ENCODE results near the gene TTC4. TPM values are rescaled to one million over a fixed set of nuclear protein-coding genes. Genes with fewer than 3 reads are reported as not detected.

The TTC4 gene
- polyA plus RNA-seq, 1 of the 3 experiments (the other 2 are of a cell fraction), result 17.9 TPM

DNA sequence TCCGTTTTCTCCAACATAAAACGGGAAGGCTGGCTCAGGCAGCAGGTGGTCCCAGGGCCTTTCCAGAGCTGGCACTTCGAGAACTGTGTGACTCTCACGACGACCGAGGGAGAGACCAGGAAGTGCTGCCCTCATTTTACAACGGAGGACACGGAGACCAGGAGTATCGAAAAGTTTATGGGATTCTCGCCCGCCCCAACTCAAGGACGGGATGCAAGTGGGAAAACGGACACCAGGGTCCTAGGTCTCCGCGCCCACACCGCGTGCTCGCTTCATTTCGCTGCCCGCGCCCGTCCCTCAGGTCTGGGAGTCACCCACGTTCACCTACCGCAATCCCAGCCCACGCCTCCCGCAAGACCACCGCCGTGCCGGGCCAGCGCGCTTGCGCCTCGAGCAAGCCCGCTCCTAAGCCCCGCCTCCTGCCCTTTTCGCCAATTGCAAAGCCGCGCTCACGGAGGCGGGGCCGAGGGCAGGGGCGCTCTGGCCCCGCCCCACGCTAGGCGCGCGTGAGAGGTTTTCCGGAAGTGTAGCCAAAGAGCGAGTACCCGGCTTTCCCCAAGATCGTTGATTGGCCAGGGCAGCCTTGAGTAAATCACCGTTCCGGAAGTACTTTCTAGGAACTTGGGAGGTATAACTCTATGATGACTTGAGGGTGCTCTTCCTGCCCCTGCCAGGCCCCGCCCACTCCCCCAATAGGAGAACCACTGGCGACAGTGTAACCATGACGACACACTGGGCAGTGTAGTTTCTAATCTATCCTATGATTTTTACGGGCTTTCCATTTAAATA, 48.7 kb downstream of the TTC4 start, which contains the start of gene PARS2:
Gene PARS2, minus strand, starts transcription at position 391 of the 789 bp plus-strand sequence. CDS start 5,362 bp downstream, outside the sequence.
- CTCF ChIA-PET, result interaction anchor here (1.0 to 5.0 kb wide), 4 partner anchors 28 to 711 kb away, joined by 3 to 17 read pairs (median 9); partner anchors contain the start of genes ACOT11 and TCEANC2
- peak; percentile 97 for DNase-seq
- POLR2A ChIA-PET, result interaction anchor here (0.9 to 1.6 kb wide), 2 partner anchors 48 to 712 kb away, joined by 3 to 4 read pairs; partner anchors contain the start of gene TMEM59

DNA sequence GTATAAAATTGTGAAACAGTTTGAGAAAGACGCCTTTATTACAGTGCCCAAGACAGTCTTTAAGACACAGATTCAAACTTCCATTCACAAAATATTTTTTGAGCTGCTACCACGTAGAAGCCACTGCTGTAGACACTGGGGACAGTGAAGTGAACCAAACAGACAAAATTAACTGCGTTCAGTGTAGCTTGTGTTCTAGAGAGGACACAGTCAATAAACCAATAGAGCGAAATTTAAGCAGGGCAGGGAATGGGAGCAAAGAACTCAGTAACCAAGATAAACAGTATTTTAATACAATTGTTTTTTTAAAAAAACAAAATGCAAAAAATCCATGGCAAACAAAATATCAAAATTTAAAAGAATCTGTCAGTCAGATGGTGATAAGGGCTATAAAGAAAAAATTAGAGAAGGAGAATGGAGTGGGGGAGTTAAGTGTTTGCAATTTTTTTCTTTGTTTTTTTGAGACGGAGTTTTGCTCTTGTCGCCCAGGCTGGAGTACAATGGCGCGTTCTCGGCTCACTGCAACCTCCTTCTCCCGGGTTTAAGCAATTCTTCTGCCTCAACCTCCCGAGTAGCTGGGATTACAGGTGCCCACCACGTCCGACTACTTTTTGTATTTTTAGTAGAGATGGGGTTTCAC, 49.4 kb downstream of the TTC4 start:
- H3K4me2 ChIP-seq, result peak overlapping the region; percentile 72
- H3K27ac ChIP-seq (ENCODE audit: low read depth in 2 of 2, low read length in 1 of 2), result peak overlapping the region; percentile 56 to 79; a peak in 3 of 4 replicates
- 53% methylated on average over 13 of the region's 13 CpGs for WGBS (ENCODE audit: low lambda C conversion rate)
- no peaks in the 10 kb centered on the region for H4K20me1 ChIP-seq (ENCODE audit: insufficient read depth)
- peak overlapping the region; percentile 58 to 59 for H3K4me3 ChIP-seq (ENCODE audit: low read depth in 2 of 2, low read length in 1 of 2)
- no peak for DNase-seq
- ChIA-PET CTCF (interaction anchor here (0.6 to 5.0 kb wide), 4 partner anchors 14 to 217 kb away, joined by 3 to 17 read pairs (median 9); partner anchors contain the start of gene ACOT11), POLR2A (no interaction called here)
- H3K4me1 ChIP-seq (ENCODE audit: control insufficient read depth in 1 of 2, insufficient read depth in 2 of 2, low read depth in 1 of 2, low read length in 1 of 2), result peaks cover 8 to 12% of the 10 kb centered on the region in 2 experiments; a peak in 3 of 4 replicates
- H3K9me2 ChIP-seq, result no peaks in the 10 kb centered on the region
- H3F3A ChIP-seq (replicated peaks; ENCODE audit: insufficient read depth), result no peaks in the 10 kb centered on the region
- peak overlapping the region; percentile 60 for H3K9ac ChIP-seq
- H3K27me3 ChIP-seq (ENCODE audit: insufficient read depth), result no peaks in the 10 kb centered on the region
- H3K36me3 ChIP-seq (replicated peaks in 1 of 2; ENCODE audit: control insufficient read depth in 1 of 2, insufficient read depth in 2 of 2, low read length in 1 of 2), result no peaks in the 10 kb centered on the region
- peak overlapping the region; percentile 93 for H2AFZ ChIP-seq (ENCODE audit: low read depth)
- H3K9me3 ChIP-seq, result no peaks in the 10 kb centered on the region
- peaks cover 23% of the 10 kb centered on the region for H3K79me2 ChIP-seq (ENCODE audit: insufficient read depth)
- TF ChIP-seq, protein P1, sequence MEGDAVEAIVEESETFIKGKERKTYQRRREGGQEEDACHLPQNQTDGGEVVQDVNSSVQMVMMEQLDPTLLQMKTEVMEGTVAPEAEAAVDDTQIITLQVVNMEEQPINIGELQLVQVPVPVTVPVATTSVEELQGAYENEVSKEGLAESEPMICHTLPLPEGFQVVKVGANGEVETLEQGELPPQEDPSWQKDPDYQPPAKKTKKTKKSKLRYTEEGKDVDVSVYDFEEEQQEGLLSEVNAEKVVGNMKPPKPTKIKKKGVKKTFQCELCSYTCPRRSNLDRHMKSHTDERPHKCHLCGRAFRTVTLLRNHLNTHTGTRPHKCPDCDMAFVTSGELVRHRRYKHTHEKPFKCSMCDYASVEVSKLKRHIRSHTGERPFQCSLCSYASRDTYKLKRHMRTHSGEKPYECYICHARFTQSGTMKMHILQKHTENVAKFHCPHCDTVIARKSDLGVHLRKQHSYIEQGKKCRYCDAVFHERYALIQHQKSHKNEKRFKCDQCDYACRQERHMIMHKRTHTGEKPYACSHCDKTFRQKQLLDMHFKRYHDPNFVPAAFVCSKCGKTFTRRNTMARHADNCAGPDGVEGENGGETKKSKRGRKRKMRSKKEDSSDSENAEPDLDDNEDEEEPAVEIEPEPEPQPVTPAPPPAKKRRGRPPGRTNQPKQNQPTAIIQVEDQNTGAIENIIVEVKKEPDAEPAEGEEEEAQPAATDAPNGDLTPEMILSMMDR (IDR thresholded peaks at IDR 0.05), result no peak
- TF ChIP-seq SIN3A (IDR thresholded peaks at IDR 0.05; ENCODE audit: borderline replicate concordance, low read depth, low read length) (no peak), NFIC (IDR thresholded peaks at IDR 0.05; ENCODE audit: borderline replicate concordance) (no peak), EP300 (IDR thresholded peaks at IDR 0.05; ENCODE audit: borderline replicate concordance in 1 of 2, low read depth in 1 of 2, low read length in 1 of 2) (no peak), NRF1 (IDR thresholded peaks at IDR 0.05; ENCODE audit: low read depth, low read length) (no peak), RAD21 (IDR thresholded peaks at IDR 0.05; ENCODE audit: low read length) (no peak; the same call in 1 of the 2 replicates)
- TF ChIP-seq, protein P2, sequence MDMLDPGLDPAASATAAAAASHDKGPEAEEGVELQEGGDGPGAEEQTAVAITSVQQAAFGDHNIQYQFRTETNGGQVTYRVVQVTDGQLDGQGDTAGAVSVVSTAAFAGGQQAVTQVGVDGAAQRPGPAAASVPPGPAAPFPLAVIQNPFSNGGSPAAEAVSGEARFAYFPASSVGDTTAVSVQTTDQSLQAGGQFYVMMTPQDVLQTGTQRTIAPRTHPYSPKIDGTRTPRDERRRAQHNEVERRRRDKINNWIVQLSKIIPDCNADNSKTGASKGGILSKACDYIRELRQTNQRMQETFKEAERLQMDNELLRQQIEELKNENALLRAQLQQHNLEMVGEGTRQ (IDR thresholded peaks at IDR 0.05; ENCODE audit: borderline replicate concordance, low read depth, low read length), result no peak
- TF ChIP-seq, protein P3, sequence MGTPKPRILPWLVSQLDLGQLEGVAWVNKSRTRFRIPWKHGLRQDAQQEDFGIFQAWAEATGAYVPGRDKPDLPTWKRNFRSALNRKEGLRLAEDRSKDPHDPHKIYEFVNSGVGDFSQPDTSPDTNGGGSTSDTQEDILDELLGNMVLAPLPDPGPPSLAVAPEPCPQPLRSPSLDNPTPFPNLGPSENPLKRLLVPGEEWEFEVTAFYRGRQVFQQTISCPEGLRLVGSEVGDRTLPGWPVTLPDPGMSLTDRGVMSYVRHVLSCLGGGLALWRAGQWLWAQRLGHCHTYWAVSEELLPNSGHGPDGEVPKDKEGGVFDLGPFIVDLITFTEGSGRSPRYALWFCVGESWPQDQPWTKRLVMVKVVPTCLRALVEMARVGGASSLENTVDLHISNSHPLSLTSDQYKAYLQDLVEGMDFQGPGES (IDR thresholded peaks at IDR 0.05; ENCODE audit: low read depth, low read length), result no peak

More for the DNA sequence above, 48.7 kb downstream of the TTC4 start, which contains the start of gene PARS2:
- WGBS (ENCODE audit: low lambda C conversion rate), result 0% methylated on average over 11 of the region's 57 CpGs
- TF ChIP-seq SIN3A (IDR thresholded peaks at IDR 0.05; ENCODE audit: borderline replicate concordance, low read depth, low read length) (peak; percentile 4; the same call in 1 of the 2 replicates), EP300 (IDR thresholded peaks at IDR 0.05; ENCODE audit: borderline replicate concordance in 1 of 2, low read depth in 1 of 2, low read length in 1 of 2) (no peak; a peak in 1 of 4 replicates), MXI1 (IDR thresholded peaks at IDR 0.05; ENCODE audit: low read depth, low read length) (peak; percentile 92; the same call in 1 of the 2 replicates), POLR2AphosphoS5 (IDR thresholded peaks at IDR 0.05; ENCODE audit: low read depth, low read length) (peak; percentile 87), CHD2 (IDR thresholded peaks at IDR 0.05; ENCODE audit: low read length, partially characterized antibody) (peak; percentile 70), GABPA (IDR thresholded peaks at IDR 0.05; ENCODE audit: low read depth) (peak; percentile 92), TAF1 (IDR thresholded peaks at IDR 0.05; ENCODE audit: borderline replicate concordance, low read depth, low read length) (peak; percentile 20; the same call in 1 of the 2 replicates), JUND (IDR thresholded peaks at IDR 0.05) (no peak), NRF1 (IDR thresholded peaks at IDR 0.05; ENCODE audit: low read depth, low read length) (peak; percentile 69), RFX5 (IDR thresholded peaks at IDR 0.05; ENCODE audit: low read length) (peak; percentile 83), RAD21 (IDR thresholded peaks at IDR 0.05; ENCODE audit: low read length) (no peak), MEF2A (IDR thresholded peaks at IDR 0.05; ENCODE audit: borderline replicate concordance, low read depth) (no peak), ELF1 (IDR thresholded peaks at IDR 0.05) (peak; percentile 88)
- TF ChIP-seq, protein P4, sequence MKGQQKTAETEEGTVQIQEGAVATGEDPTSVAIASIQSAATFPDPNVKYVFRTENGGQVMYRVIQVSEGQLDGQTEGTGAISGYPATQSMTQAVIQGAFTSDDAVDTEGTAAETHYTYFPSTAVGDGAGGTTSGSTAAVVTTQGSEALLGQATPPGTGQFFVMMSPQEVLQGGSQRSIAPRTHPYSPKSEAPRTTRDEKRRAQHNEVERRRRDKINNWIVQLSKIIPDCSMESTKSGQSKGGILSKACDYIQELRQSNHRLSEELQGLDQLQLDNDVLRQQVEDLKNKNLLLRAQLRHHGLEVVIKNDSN (IDR thresholded peaks at IDR 0.05; ENCODE audit: borderline replicate concordance, low read depth), result no peak
- TF ChIP-seq, protein P3 (IDR thresholded peaks at IDR 0.05; ENCODE audit: low read depth, low read length), result peak; percentile 62
- no peaks in the 10 kb centered on the region for H3K36me3 ChIP-seq (replicated peaks in 1 of 2; ENCODE audit: control insufficient read depth in 1 of 2, insufficient read depth in 2 of 2, low read length in 1 of 2)
- H3K4me1 ChIP-seq (ENCODE audit: control insufficient read depth in 1 of 2, insufficient read depth in 2 of 2, low read depth in 1 of 2, low read length in 1 of 2), result peaks cover 8 to 12% of the 10 kb centered on the region in 2 experiments; a peak in 3 of 4 replicates
- peak within 1 kb of the TSS; percentile 87 for H3K4me2 ChIP-seq
- H3F3A ChIP-seq (replicated peaks; ENCODE audit: insufficient read depth), result no peaks in the 10 kb centered on the region
- no peaks in the 10 kb centered on the region for H3K27me3 ChIP-seq (ENCODE audit: insufficient read depth)
- H2AFZ ChIP-seq (ENCODE audit: low read depth), result peak within 1 kb of the TSS; percentile 94
- H3K9me3 ChIP-seq, result no peaks in the 10 kb centered on the region
- no peaks in the 10 kb centered on the region for H4K20me1 ChIP-seq (ENCODE audit: insufficient read depth)
- peaks cover 23% of the 10 kb centered on the region for H3K79me2 ChIP-seq (ENCODE audit: insufficient read depth)
- no peaks in the 10 kb centered on the region for H3K9me2 ChIP-seq
- peak within 1 kb of the TSS; percentile 77 to 79 for H3K27ac ChIP-seq (ENCODE audit: low read depth in 2 of 2, low read length in 1 of 2)
- peak within 1 kb of the TSS; percentile 94 for H3K4me3 ChIP-seq (ENCODE audit: low read depth in 2 of 2, low read length in 1 of 2)
- H3K9ac ChIP-seq, result peak within 1 kb of the TSS; percentile 93
